Tibial nerve (tissue), 4 donors: ENCODE measurements around the gene BCAS3.

Experiments used
- EP300 ChIP-seq, 2 donors: sonication (generic); formaldehyde crosslinking; IDR thresholded peaks; one replicate each; pipeline ENCODE4 v1.6.1; 2017; ENCODE audit warnings: antibody characterized with exemption in 2 of 2, mild to moderate bottlenecking in 1 of 2
- POLR2A ChIP-seq, 2 donors: fragments of 450-650 bp; IDR thresholded peaks; one replicate each; pipeline ENCODE4 v1.6.1; 2017; ENCODE audit warnings: antibody characterized with exemption in 2 of 2, mild to moderate bottlenecking in 2 of 2, moderate library complexity in 2 of 2
- TF ChIP-seq, protein P1 (sequence below), 5 experiments: fragments of 200-600 bp in 3 of 5; fragments of 450-650 bp in 2 of 5; sonication (generic) in 3 of 5; IDR thresholded peaks; one replicate each; pipeline ENCODE4 v1.5.1; 2016 to 2019; ENCODE audit warnings: antibody characterized with exemption in 5 of 5, mild to moderate bottlenecking in 3 of 5, moderate library complexity in 2 of 5

GRCh38 chr17:61221597-61222471 lies 544.2 kb downstream of the BCAS3 start:
- TF ChIP-seq, protein P1, sequence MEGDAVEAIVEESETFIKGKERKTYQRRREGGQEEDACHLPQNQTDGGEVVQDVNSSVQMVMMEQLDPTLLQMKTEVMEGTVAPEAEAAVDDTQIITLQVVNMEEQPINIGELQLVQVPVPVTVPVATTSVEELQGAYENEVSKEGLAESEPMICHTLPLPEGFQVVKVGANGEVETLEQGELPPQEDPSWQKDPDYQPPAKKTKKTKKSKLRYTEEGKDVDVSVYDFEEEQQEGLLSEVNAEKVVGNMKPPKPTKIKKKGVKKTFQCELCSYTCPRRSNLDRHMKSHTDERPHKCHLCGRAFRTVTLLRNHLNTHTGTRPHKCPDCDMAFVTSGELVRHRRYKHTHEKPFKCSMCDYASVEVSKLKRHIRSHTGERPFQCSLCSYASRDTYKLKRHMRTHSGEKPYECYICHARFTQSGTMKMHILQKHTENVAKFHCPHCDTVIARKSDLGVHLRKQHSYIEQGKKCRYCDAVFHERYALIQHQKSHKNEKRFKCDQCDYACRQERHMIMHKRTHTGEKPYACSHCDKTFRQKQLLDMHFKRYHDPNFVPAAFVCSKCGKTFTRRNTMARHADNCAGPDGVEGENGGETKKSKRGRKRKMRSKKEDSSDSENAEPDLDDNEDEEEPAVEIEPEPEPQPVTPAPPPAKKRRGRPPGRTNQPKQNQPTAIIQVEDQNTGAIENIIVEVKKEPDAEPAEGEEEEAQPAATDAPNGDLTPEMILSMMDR (IDR thresholded peaks at IDR 0.05), result no peak
- no peak for TF ChIP-seq POLR2A (IDR thresholded peaks at IDR 0.05)
- no peak for TF ChIP-seq EP300 (IDR thresholded peaks at IDR 0.05)
